Stimulated activated CD4-positive, alpha-beta T cell treated with anti-CD3 and anti-CD28 coated beads, Interleukin-15, amount 100 ng/mL, for 24 hours (primary cell): ENCODE results near the gene FREY1.

Experiments used
- DNase-seq: peaks from one replicate; pipeline ENCODE4 v3.0.0-alpha.2; 2020

FREY1 gene

DNA sequence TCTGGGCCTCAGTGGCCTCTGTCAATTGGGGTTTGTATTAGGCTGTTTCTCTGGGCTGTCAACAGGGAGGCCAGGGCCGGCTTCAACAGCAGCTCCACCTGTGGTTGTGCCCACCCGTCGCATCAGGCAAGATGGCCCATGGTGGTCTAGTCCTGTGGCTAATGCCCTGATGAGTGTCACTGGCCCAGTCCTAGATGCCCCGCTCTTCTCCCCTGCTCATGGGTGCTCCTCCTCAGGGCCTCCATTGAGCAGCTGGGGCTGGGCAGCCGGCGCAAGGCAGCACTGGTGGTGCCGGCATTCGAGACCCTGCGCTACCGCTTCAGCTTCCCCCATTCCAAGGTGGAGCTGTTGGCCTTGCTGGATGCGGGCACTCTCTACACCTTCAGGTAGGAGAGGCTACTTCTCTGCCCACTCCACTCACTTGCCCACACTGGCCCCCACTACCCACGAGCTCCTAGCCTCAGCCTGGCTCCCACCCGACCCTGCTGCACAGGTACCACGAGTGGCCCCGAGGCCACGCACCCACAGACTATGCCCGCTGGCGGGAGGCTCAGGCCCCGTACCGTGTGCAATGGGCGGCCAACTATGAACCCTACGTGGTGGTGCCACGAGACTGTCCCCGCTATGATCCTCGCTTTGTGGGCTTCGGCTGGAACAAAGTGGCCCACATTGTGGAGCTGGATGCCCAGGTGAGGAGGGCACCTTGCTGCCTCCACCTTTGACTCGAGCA lies 20.8 kb upstream of the FREY1 start:
- DNase-seq: no peak

- DNase-seq: no peak
These were observed 20.2 kb upstream of the FREY1 start for GRCh38 chr11:45927332-45927683.

- DNase-seq: no peak
These were observed 19.7 kb upstream of the FREY1 start for GRCh38 chr11:45926536-45927331.

DNA sequence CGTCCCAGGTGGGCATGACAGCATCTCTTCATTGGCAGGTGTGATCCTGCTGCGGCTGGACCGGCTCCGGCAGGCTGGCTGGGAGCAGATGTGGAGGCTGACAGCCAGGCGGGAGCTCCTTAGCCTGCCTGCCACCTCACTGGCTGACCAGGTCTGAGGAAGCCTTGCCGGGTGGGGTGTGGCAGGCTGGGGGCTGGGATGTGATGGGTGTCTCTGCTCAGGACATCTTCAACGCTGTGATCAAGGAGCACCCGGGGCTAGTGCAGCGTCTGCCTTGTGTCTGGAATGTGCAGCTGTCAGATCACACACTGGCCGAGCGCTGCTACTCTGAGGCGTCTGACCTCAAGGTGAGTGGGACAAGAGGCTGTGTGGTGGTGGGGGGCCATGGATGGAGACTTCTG lies 18.9 kb upstream of the FREY1 start:
- DNase-seq: no peak

DNA sequence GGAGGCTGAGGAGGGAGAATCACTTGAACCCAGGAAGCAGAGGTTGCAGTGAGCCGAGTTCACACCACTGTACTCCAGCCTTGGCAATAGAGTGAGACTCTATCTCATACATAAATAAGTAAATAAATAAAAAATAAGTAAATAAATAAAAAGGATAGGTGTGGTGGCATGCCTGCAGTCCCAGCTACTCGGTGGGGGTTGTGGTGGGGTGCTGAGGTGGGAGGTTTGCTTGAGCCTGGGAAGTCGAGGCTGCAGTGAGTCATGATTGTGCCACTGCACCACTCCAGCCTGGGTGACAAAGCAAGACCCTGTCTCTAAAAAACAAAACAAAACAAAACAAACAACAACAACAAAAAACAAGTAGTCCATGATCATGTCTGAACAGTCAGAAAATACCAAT lies 18.5 kb upstream of the FREY1 start:
- DNase-seq: no peak

DNA sequence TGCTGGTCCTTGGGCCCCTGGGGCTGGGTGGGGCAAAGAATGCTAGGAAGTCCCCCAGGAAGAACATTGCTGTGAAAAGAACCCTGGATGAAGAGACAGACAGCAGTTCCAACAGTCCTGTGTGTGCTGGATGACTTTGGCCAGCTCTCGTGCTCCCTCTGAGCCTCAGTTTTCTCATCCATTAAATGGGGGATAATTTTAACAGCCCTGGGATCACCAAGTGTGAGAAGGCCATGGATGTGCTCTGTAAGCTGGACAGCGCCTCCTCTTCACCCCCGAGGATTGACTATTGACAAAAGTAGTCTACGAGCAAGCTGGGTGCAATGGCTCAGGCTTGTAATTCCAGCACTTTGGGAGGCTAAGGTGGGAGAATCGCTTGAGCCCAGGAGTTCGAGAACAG lies 17.9 kb upstream of the FREY1 start:
- DNase-seq: no peak

DNA sequence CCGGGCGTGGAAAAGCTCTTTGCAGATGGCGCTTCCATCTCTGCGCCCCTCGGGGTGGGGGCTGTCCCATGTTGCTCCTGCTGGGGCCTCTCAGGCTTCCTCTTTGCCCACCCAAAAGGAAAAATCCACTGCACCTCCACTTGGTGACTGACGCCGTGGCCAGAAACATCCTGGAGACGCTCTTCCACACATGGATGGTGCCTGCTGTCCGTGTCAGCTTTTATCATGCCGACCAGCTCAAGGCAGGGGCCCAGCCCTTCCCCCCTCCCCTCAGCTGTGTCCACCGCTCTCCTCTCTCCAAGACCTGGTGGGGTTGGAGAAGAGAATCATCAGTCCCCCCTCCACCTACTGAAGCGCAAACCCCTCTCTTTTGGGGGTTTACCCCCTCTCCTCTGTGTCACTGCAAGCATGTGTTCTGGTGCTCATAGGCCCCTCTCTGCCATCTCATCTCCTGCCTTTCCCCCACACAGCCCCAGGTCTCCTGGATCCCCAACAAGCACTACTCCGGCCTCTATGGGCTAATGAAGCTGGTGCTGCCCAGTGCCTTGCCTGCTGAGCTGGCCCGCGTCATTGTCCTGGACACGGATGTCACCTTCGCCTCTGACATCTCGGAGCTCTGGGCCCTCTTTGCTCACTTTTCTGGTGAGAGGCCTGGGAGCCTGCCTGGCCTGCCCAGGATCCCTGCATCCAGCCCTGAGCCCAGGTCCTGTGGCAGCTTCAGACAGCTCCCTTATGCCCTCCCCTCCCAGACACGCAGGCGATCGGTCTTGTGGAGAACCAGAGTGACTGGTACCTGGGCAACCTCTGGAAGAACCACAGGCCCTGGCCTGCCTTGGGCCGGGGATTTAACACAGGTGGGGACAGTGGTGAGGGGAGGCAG lies 17.2 kb upstream of the FREY1 start:
- DNase-seq: no peak

- no peak for DNase-seq
These were observed 15.5 kb upstream of the FREY1 start, which contains the start of gene LARGE2 for GRCh38 chr11:45922425-45923082. TSS of gene LARGE2 (plus strand) at chr11:45922656. CDS start at chr11:45922883, 227 bp downstream.

DNA sequence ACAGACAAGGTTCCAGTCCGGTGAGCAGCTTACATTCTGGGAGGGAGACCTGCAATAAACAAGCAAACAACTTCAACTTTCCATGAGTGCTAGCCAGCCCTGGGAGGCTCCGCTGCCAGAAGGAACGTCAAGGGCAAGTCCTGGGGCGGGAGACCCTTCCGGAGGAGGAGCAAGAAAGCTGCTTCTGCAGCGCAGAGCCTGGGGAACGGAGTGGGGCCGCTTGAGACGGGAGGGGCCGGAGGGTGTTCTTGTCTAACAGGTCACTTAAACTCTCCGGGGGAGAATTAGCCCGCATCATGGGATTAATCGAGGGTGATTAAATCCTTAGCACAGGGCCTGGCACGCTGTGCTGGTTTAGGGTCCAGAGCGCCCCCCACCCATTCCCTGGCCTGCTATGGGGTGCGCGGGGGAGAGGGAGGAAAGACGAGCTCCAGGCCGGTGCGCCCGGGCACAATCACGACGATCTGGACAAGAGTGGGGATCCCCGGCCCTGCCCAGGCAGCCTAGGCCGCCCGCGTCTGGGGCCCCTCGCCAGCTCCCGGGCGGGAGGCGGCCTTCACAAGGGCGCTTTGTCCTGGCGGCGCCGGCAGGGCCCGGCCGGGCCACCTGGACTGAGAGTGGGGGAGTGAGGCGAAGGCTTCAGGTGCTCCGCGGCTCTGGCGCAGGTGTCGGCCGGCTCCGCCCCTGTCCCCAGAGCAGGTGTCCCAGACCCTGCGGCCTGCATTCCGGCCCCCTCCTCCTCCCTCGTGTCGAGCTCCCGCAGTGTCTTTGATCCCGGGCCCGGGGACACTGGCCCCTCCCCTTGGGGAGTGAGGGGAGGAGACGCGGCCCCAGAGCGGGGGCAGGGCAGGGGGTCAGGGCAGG lies 14.7 kb upstream of the FREY1 start:
- DNase-seq: no peak

DNA sequence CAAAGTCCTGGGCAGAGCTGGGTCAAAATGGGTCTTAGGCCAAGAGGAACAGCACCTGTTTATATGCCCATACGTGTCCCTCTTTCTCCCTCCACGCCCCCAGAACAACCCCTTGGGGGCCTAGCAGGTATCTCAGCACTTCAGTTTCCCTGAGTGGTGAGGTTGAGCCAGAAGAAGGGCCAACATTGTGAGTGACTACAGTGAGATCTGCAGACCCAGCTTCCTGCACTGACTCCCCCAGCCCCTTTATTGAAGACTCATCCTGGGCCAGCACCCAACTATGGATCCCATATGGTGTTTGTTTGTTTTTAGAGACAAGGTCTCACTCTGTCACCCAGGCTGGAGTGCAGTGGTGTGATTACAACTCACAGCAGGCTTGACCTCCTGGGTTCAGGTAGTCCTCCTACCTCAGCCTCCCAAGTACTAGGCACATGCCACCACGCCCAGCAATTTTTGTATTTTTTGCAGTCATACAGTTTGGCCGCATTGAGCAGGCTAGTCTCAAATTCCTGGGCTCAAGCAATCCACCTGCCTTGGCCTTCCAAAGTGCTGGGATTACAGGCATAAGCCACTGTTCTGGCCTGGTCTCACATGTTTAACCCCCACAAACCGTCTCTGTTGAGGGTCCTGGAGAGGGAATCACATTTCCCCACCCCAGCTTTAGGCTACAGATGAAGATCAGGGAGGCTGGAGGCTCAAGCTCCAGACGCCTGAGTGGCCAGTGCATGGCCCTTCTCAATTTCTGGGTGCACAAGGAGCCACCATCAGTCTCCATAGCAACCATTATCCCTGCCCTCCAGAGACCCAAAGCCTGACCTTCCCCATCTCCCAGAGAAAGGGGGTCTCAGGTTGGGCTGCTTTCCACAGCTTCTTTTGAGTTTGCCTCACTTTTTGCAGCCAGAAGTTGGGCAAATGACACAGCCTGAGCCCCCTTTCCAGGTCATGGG lies 13.7 kb upstream of the FREY1 start:
- no peak for DNase-seq

DNA sequence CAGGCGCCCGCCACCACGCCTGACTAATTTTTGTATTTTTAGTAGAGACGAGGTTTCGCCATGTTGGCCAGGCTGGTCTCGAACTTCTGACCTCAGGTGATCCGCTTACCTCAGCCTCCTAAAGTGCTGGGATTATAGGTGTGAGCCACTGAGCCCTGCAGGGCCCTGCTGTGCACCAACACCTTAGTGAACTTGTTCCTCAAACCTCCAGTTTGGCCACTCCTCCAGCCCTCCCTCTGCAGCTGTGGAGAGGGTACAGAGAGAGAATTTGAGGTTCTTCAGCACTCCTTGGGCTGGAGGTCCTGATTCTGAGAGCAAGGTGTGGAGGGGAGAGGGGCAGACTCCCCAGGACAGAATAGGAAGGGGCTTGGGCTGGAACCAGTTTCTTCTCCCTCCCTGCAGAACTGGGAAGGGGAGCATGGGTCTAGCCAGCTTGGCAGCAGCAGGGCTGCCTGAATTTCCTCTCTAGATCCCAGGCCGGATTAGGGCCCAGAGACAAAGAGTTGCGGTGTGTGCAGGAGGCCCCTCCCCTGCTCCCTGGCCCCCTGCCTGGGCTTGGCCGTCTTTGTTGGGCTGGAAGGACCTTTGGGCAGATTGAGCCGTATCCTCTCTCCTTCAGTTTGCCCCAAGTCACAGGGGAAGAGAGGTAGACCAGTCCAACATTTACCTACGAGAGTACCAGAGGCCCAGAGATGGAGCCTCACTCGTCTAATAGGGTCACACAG lies 12.9 kb upstream of the FREY1 start:
- no peak for DNase-seq

GRCh38 chr11:45918962-45919675 lies 12.0 kb upstream of the FREY1 start:
- DNase-seq: no peak

DNA sequence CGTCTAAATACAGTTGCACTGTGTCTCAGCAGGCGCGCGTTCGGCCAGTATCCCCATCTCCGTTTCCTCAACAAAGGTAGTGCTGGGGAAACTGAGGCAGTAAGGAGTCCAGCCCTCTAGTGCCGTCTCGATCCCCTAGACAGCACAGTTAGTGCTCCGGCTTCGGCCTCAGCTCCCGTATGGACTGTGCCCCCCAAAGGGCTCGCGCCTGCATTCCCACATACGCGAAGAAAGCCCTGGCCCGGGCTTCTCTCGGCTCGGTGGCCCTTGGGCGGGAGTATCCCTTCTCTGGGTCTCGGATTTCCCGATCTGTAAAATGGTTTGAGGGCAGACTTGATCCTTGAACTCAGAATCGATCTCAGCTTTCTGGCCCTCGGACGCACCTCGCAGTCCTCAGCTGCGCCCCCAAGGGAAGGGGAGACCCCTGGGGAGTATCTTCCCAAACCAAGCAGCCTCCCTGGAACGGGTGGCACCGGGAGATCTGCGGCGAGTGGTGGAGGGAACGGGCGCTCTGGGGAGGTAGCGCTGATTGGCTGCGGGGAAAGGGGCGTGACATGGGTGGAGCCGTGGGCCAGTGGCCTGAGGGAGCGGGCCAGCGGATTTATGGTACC lies 11.4 kb upstream of the FREY1 start:
- DNase-seq: peak; percentile 83

DNA sequence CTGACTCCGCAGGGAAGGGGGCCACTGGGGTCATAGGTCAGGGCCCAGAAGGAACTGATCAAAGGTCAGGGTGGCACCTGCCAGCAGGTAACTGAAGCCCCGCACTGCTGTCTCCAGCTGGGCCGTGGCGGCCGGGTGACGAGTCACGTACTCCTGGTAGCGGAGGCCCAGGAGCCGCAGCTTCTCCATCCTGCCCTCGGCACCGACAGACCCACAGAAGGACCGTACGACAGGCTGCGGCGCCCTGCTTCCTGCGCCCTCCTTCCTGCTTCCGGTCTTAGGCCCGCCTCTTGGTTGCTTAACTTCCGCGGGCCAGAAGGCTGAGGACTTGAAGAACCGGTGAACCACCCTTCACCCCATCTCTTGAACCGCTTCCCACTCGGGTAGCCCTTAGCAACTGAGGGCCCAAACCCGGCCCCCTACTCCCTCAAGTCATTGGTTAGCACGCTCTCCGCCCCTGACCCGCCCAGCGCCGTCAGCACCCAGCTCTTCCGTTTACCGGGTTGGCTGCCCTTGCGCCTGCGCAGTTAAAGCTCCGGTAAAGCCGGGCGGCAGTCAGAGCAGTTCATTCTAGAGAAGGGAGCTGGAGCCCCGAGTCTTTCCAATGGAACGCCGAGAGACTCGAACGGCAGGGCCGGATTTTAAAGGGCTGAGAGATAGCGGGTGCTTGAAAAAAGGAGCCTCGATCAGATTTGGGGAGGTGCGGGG lies 10.7 kb upstream of the FREY1 start, which contains the start of gene PEX16:
Gene PEX16 (minus strand): TSS at position 255 of the 708 bp plus-strand sequence. CDS start 66 bp downstream, at position 189.
- DNase-seq: peak; percentile 97

DNA sequence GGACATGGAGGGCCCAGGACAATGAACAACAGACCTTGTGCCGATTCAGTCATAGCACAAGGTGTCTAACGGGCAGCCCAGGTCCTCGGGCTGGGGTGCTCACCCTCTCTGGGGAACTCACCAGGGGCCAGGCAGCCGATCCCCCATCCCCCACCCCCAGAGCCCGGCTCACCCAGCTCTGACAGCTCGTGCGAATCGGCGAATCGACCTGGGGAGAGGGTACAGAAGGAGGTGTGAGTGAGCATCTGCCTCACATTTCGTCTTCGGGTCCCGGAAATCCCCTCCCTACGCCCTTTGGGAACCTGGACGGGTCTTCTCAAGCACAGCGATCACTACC lies 10.2 kb upstream of the FREY1 start:
- DNase-seq: no peak

GRCh38 chr11:45915446-45915845 lies 8.4 kb upstream of the FREY1 start:
- DNase-seq: no peak

GRCh38 chr11:45913942-45914635 lies 7.0 kb upstream of the FREY1 start:
- no peak for DNase-seq
